ENCODE measurements around the gene HPN. TPM values are rescaled to one million over a fixed set of nuclear protein-coding genes. Genes with fewer than 3 reads are reported as not detected.
"Not testable (repeated sequence)": the region's sequence is repeated elsewhere in the genome, so short reads cannot be mapped to it uniquely, and the experiment has no call there.

HPN gene
- total and polyA plus RNA-seq, 10 donors = 0.86 to 4.3 (median 2.2) TPM

DNA sequence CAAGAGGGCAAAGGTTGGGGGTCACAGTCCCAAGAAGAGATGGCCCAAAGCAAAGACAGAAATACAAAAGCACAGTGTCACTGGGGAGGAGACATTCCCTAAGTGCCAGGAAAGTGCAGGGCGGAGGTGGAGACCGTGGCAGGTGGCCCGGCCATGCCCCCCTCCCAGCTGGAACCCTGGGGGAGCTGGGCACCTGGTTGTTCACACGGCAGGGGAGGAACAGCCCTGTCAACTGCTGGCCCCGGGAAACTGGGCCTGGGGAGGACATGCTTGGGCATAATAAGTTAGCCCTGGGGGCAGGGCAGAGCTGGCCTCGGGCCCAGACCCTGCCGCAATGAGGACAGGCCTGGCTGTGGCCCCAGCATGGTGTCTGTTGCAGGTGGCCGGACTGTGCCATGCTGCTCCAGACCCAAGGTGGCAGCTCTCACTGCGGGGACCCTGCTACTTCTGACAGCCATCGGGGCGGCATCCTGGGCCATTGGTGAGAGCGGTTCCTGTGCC lies 7.4 kb downstream of the HPN start:
- Histone ChIP-seq H3K27ac (no peak overlapping the region), H3K9me3 (no peaks in the 10 kb centered on the region), H3K4me1 (peaks cover 5 to 28% (median 21%) of the 10 kb centered on the region in 6 donors), H3K36me3 (no peaks in the 10 kb centered on the region), H3K4me3 (no peak overlapping the region), H3K27me3 (replicated peaks in 1 of 7) (no peaks in the 10 kb centered on the region)
- TF ChIP-seq, protein P1, sequence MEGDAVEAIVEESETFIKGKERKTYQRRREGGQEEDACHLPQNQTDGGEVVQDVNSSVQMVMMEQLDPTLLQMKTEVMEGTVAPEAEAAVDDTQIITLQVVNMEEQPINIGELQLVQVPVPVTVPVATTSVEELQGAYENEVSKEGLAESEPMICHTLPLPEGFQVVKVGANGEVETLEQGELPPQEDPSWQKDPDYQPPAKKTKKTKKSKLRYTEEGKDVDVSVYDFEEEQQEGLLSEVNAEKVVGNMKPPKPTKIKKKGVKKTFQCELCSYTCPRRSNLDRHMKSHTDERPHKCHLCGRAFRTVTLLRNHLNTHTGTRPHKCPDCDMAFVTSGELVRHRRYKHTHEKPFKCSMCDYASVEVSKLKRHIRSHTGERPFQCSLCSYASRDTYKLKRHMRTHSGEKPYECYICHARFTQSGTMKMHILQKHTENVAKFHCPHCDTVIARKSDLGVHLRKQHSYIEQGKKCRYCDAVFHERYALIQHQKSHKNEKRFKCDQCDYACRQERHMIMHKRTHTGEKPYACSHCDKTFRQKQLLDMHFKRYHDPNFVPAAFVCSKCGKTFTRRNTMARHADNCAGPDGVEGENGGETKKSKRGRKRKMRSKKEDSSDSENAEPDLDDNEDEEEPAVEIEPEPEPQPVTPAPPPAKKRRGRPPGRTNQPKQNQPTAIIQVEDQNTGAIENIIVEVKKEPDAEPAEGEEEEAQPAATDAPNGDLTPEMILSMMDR (IDR thresholded peaks at IDR 0.05 in 8 of 11, conservative IDR thresholded peaks at IDR 0.05 in 3 of 11) = no peak
- TF ChIP-seq POLR2A (IDR thresholded peaks at IDR 0.05) = no peak
- TF ChIP-seq POLR2AphosphoS5 (IDR thresholded peaks at IDR 0.05) = no peak
- WGBS, 5 donors = 60 to 83% (median 75%) methylated on average over 8 to 12 of the region's 12 CpGs
- intact Hi-C loops (cut with DNase I; ENCODE audit: low total_unique reads) = no loop called here
- no peak for DNase-seq

DNA sequence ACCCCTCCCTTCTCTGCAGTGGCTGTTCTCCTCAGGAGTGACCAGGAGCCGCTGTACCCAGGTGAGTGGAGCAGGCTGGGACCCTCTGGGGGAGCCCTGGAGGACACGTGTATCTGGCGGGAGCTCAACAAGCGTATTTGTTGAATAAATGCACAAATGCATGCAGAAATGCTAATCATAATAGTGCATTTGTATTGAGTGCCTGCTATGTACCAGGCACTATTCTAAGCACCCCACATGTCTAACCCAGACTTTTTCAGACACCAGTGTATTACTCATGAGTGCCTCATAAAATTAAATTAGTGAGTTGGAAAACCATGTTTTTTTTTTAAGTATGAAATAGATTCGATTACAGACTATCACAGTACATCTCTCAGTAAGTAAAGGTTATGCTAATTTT lies 7.9 kb downstream of the HPN start:
- intact Hi-C loops (cut with DNase I; ENCODE audit: low total_unique reads) = no loop called here

DNA sequence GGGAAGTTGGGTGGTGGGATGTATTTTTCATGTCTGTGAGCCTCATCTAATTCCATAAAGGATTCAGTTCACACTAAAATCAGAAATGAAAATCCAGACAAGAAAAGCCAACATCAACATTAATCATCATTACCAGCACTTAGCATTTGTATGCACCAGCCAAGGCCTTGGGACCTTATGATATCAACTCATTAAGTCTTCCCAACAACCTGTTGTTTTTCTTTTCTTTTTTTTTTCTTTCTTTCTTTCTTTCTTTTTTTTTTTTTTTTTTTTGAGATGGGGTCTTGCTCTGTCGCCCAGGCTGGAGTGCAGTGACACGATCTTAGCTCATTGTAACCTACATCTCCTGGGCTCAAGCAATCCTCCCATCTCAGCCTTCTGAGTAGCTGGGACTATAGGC lies 9.1 kb downstream of the HPN start:
- H3K27ac ChIP-seq; intact Hi-C loops (cut with DNase I; ENCODE audit: low total_unique reads); H3K36me3 ChIP-seq; H3K9me3 ChIP-seq; H3K27me3 ChIP-seq (replicated peaks in 1 of 7); DNase-seq; H3K4me3 ChIP-seq: not testable (repeated sequence)
- 88 to 95% (median 90%) methylated on average over 2 of the region's 2 CpGs for WGBS, 5 donors
- H3K4me1 ChIP-seq = peaks cover 5 to 11% (median 9%) of the 10 kb centered on the region in 6 donors

More for the DNA sequence above, 7.9 kb downstream of the HPN start:
- no peak for DNase-seq
- H3K4me3 ChIP-seq = no peak overlapping the region
- H3K36me3 ChIP-seq = no peaks in the 10 kb centered on the region
- H3K27me3 ChIP-seq (replicated peaks in 1 of 7) = no peaks in the 10 kb centered on the region
- H3K4me1 ChIP-seq = peaks cover 5 to 23% (median 17%) of the 10 kb centered on the region in 6 donors
- TF ChIP-seq POLR2AphosphoS5 (IDR thresholded peaks at IDR 0.05) = no peak
- TF ChIP-seq POLR2A (IDR thresholded peaks at IDR 0.05) = no peak
- TF ChIP-seq, protein P1 (IDR thresholded peaks at IDR 0.05 in 8 of 11, conservative IDR thresholded peaks at IDR 0.05 in 3 of 11) = no peak
- WGBS, 5 donors = 83 to 96% (median 85%) methylated on average over 5 of the region's 5 CpGs
- no peaks in the 10 kb centered on the region for H3K9me3 ChIP-seq
- no peak overlapping the region for H3K27ac ChIP-seq

DNA sequence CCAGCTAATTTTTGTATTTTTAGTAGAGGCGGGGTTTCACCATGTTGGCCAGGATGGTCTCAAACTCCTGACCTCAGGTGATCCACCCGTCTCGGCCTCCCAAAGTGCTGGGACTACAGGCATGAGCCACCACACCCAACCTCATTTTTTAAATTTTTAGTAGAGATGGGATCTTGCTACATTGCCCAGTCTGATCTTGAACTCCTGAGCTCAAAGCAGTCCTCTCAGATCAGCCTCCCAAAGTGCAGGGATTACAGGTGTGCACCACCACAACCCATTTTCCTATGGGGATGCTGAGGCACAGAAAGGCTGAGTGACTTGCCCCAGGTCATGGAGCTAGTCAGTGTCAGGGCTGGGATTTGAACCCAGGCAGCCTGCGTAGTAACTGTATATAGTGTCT lies 9.7 kb downstream of the HPN start:
- H3K27me3 ChIP-seq (replicated peaks in 1 of 7); intact Hi-C loops (cut with DNase I; ENCODE audit: low total_unique reads); H3K4me1 ChIP-seq; H3K36me3 ChIP-seq; DNase-seq; H3K27ac ChIP-seq; H3K9me3 ChIP-seq; H3K4me3 ChIP-seq: not testable (repeated sequence)
- WGBS, 5 donors = 89 to 97% (median 95%) methylated on average over 4 of the region's 4 CpGs

DNA sequence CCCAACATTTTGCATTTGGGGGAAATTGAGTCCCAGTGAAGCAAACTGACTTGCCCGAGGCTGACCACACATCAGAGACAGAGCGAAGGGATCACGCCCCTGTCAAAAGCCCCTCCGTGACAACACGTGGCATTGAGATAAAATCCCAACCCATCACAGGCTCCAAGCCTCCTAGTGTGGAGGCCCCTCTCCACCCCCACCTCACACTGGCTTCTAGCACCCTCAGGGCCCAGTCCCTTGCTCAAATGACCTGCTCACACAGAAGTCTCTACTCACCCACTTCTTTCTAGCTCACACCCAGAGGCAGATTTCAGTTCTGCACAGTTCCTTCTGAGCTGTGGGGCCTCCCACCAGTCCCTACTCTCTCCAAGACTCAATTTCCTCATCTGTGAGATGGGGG lies 10.3 kb downstream of the HPN start:
- Histone ChIP-seq H3K4me3 (no peak overlapping the region), H3K4me1 (no peaks in the 10 kb centered on the region), H3K36me3 (no peaks in the 10 kb centered on the region), H3K27me3 (replicated peaks in 1 of 7) (no peaks in the 10 kb centered on the region), H3K9me3 (no peaks in the 10 kb centered on the region), H3K27ac (no peak overlapping the region)
- intact Hi-C loops (cut with DNase I; ENCODE audit: low total_unique reads) = no loop called here
- no peak for DNase-seq
- TF ChIP-seq, protein P1 (IDR thresholded peaks at IDR 0.05 in 8 of 11, conservative IDR thresholded peaks at IDR 0.05 in 3 of 11) = no peak
- TF ChIP-seq POLR2A (IDR thresholded peaks at IDR 0.05) (no peak), POLR2AphosphoS5 (IDR thresholded peaks at IDR 0.05) (no peak)
- 86 to 97% (median 92%) methylated on average over 5 of the region's 5 CpGs for WGBS, 5 donors
